PC-3 (cell line): ENCODE data around the gene RIPOR3. TPM values are rescaled to one million over a fixed set of nuclear protein-coding genes. Genes with fewer than 3 reads are reported as not detected.

Experiments
- ATAC-seq: fragments of 200-7000 bp; cut with Tn5 transposase; 2 replicates; pipeline ENCODE4 v1.9.1; 2020; ENCODE audit warnings: mild to moderate bottlenecking, moderate library complexity
- BruUV-seq: library from RNA; stranded (reverse); fragments of 400-500 nt; replicated peaks from 2 replicates; lab custom pipeline; 2021; lab: Mats Ljungman, UMichigan
- CTCF ChIA-PET: fragments of 300-600 bp; sonication (Branson Sonifier 250); formaldehyde crosslinking; loops from one replicate; lab custom pipeline; 2022; ENCODE audit warnings: antibody characterized with exemption; lab: Charles Lee
- POLR2A ChIA-PET: fragments of 300-600 bp; sonication (Branson Sonifier 250); formaldehyde crosslinking; loops from one replicate; lab custom pipeline; 2022; ENCODE audit warnings: antibody characterized with exemption; ENCODE audit not compliant: unreplicated experiment; lab: Charles Lee
- DNase-seq: peaks from one replicate; pipeline ENCODE4 v3.0.0-alpha.2; 2015
- H2AFZ ChIP-seq: fragments of 300-600 bp; sonication (generic); 2 replicates; pipeline ENCODE4 v1.6.0; 2016; ENCODE audit warnings: antibody characterized with exemption, low read length
- H3F3A ChIP-seq: fragments of 300-600 bp; sonication (generic); one replicate; pipeline ENCODE4 v1.6.0; 2017; ENCODE audit warnings: antibody characterized with exemption, low read length, control low read depth, mild to moderate bottlenecking; ENCODE audit not compliant: unreplicated experiment
- H3K27ac ChIP-seq: fragments of 300-600 bp; sonication (generic); 2 replicates; pipeline ENCODE4 v1.5.1; 2016; ENCODE audit warnings: mild to moderate bottlenecking, low read length
- H3K27me3 ChIP-seq: fragments of 300-600 bp; sonication (generic); 2 replicates; pipeline ENCODE4 v1.6.1; 2016; ENCODE audit warnings: low read length, mixed read lengths
- H3K36me3 ChIP-seq: fragments of 300-600 bp; sonication (generic); 2 replicates; pipeline ENCODE4 v1.6.1; 2016; ENCODE audit warnings: low read depth, mixed run types, low read length, mixed read lengths
- H3K4me1 ChIP-seq: fragments of 300-600 bp; sonication (generic); 2 replicates; pipeline ENCODE4 v1.5.1; 2016; ENCODE audit warnings: low read length; ENCODE audit not compliant: insufficient read depth
- H3K4me2 ChIP-seq: fragments of 300-600 bp; sonication (generic); 2 replicates; pipeline ENCODE4 v1.6.0; 2016; ENCODE audit warnings: low read length
- H3K4me3 ChIP-seq: fragments of 300-600 bp; sonication (generic); 2 replicates; pipeline ENCODE4 v1.5.1; 2016; ENCODE audit warnings: mild to moderate bottlenecking, low read length, mixed read lengths
- H3K79me2 ChIP-seq: fragments of 300-600 bp; sonication (generic); 2 replicates; pipeline ENCODE4 v1.6.1; 2017; ENCODE audit warnings: low read length, mixed read lengths
- H3K9ac ChIP-seq: fragments of 300-600 bp; sonication (generic); 2 replicates; pipeline ENCODE4 v1.6.0; 2016; ENCODE audit warnings: mild to moderate bottlenecking, low read length
- H3K9me2 ChIP-seq: fragments of 300-600 bp; sonication (generic); replicated peaks from 2 replicates; pipeline ENCODE4 v1.6.1; 2016; ENCODE audit warnings: mixed run types, low read length, mixed read lengths
- H3K9me3 ChIP-seq: fragments of 300-600 bp; sonication (generic); 2 replicates; pipeline ENCODE4 v1.6.1; 2016; ENCODE audit warnings: low read length, mixed read lengths
- H4K20me1 ChIP-seq: fragments of 300-600 bp; sonication (generic); 2 replicates; pipeline ENCODE4 v1.6.1; 2016; ENCODE audit warnings: low read length, mixed read lengths
- EZH2 ChIP-seq: fragments of 300-600 bp; sonication (generic); IDR thresholded peaks from one replicate; pipeline ENCODE4 v1.6.1; 2017; ENCODE audit warnings: antibody characterized with exemption, mild to moderate bottlenecking, low read length; ENCODE audit not compliant: unreplicated experiment
- EZH2phosphoT487 ChIP-seq: fragments of 300-600 bp; sonication (generic); IDR thresholded peaks from 2 replicates; pipeline ENCODE4 v1.6.1; 2018; ENCODE audit warnings: mild to moderate bottlenecking, antibody characterized with exemption, low read length, borderline replicate concordance
- intact Hi-C: fragments of 100-400 bp; cut with micrococcal nuclease; formaldehyde crosslinking; loops from 2 replicates; pipeline ENCODE4 v1.9.0; 2023
- total RNA-seq: library from RNA; depleted of rRNA; stranded (reverse); fragments of >200 nt; gene quantifications from 2 replicates; pipeline ENCODE4 v1.2.3, GENCODE V29; 2014
- TF ChIP-seq, protein P1 (sequence below): fragments of 300-600 bp; sonication (generic); conservative IDR thresholded peaks from 2 replicates; pipeline ENCODE4 v1.5.1; 2017; ENCODE audit warnings: antibody characterized with exemption, low read depth, mild to moderate bottlenecking, low read length

The RIPOR3 gene
- total RNA-seq, 1 experiment from 2014 or later: 0.04 TPM

DNA sequence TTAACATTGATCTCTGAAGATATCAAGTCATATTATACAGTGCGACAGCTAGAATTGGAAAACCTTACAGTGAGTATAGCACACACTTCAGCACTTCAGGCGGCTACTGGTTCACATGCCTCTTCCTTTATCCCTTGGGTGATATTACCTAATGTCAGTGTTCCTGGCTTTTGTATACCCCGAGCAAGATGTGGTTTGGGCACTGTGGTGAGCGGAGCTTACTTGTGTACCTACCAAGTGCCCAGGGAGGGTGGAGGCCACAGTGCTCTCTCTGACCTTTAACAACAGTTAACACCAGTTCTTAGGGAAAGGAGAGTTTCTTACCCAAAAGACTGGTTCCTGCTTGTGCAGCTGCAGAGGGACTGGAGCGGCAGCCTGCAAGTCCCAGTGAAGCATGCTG lies 116.8 kb downstream of the RIPOR3 start:
- no peaks in the 10 kb centered on the region for H3K9me3 ChIP-seq
- H3K4me1 ChIP-seq: no peaks in the 10 kb centered on the region
- peaks cover 43% of the 10 kb centered on the region for H3K36me3 ChIP-seq
- TF ChIP-seq, protein P1, sequence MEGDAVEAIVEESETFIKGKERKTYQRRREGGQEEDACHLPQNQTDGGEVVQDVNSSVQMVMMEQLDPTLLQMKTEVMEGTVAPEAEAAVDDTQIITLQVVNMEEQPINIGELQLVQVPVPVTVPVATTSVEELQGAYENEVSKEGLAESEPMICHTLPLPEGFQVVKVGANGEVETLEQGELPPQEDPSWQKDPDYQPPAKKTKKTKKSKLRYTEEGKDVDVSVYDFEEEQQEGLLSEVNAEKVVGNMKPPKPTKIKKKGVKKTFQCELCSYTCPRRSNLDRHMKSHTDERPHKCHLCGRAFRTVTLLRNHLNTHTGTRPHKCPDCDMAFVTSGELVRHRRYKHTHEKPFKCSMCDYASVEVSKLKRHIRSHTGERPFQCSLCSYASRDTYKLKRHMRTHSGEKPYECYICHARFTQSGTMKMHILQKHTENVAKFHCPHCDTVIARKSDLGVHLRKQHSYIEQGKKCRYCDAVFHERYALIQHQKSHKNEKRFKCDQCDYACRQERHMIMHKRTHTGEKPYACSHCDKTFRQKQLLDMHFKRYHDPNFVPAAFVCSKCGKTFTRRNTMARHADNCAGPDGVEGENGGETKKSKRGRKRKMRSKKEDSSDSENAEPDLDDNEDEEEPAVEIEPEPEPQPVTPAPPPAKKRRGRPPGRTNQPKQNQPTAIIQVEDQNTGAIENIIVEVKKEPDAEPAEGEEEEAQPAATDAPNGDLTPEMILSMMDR: no peak
- TF ChIP-seq EZH2phosphoT487 (no peak), EZH2 (no peak)
- no peak overlapping the region for H3K9ac ChIP-seq
- no peaks in the 10 kb centered on the region for H3K27me3 ChIP-seq
- no peaks in the 10 kb centered on the region for H3K79me2 ChIP-seq
- H3K9me2 ChIP-seq: no peaks in the 10 kb centered on the region
- no peak overlapping the region for H3K4me2 ChIP-seq
- H4K20me1 ChIP-seq: no peaks in the 10 kb centered on the region
- H3F3A ChIP-seq: no peaks in the 10 kb centered on the region
- no peak overlapping the region for H3K27ac ChIP-seq
- H2AFZ ChIP-seq: no peak overlapping the region
- no peak for ATAC-seq
- intact Hi-C loops: no loop called here
- no peak overlapping the region for H3K4me3 ChIP-seq
- POLR2A ChIA-PET: no interaction called here
- no peak for DNase-seq
- BruUV-seq: no TSS peak
- CTCF ChIA-PET: interaction anchor here (0.5 to 0.7 kb wide), 3 partner anchors 36 to 226 kb away, joined by 3 to 5 read pairs (median 4); no protein-coding TSS in a partner anchor

DNA sequence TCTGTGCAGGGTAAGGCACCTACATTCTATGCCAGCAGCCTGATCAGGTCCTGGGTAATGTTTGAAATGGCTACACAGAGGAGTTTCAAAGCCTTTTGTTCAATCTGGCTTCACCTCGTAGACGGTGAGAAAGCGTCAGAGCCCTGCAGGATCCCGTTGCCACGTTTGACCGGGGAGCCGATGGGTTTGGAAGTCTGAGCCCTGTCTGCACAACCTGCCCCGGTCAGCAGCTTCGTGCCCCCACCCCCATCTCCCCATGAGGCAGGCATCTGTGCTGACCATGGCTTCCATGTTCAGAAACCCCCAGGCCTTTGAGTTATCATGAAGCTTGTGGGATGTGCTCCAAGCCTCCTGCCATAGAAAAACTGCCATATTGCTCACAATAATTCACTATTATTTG lies 117.2 kb downstream of the RIPOR3 start:
- Histone ChIP-seq H4K20me1 (no peaks in the 10 kb centered on the region), H3K4me3 (no peak overlapping the region), H2AFZ (no peak overlapping the region), H3K27me3 (no peaks in the 10 kb centered on the region), H3K4me1 (no peaks in the 10 kb centered on the region), H3K9me2 (no peaks in the 10 kb centered on the region), H3K79me2 (no peaks in the 10 kb centered on the region), H3F3A (no peaks in the 10 kb centered on the region), H3K9ac (no peak overlapping the region), H3K9me3 (no peaks in the 10 kb centered on the region), H3K27ac (no peak overlapping the region), H3K36me3 (peaks cover 40% of the 10 kb centered on the region), H3K4me2 (no peak overlapping the region)
- no peak for DNase-seq
- no peak for TF ChIP-seq EZH2phosphoT487
- no peak for TF ChIP-seq EZH2
- TF ChIP-seq, protein P1: no peak
- no TSS peak for BruUV-seq
- ChIA-PET POLR2A (interaction anchor here (0.7 kb wide), 1 partner anchor 385 kb away, joined by 7 read pairs; no protein-coding TSS in a partner anchor), CTCF (interaction anchor here (0.5 to 0.7 kb wide), 2 partner anchors 35 to 96 kb away, joined by 3 to 5 read pairs; no protein-coding TSS in a partner anchor)
- intact Hi-C loops: no loop called here
- ATAC-seq: no peak
